HCT116 (cell line): Measurements from ENCODE around the gene CHCHD4. TPM values are rescaled to one million over a fixed set of nuclear protein-coding genes. Genes with fewer than 3 reads are reported as not detected.

Experiments
- ATAC-seq: fragments of 200-7000 bp; cut with Tn5 transposase; 2 replicates; pipeline ENCODE4 v1.9.1; 2020; ENCODE audit warnings: mild to moderate bottlenecking, moderate library complexity
- BruUV-seq: library from RNA; stranded (reverse); fragments of 400-500 nt; replicated peaks from 2 replicates; lab custom pipeline; 2021; lab: Mats Ljungman, UMichigan
- CTCF ChIA-PET: fragments of 300-600 bp; sonication (Branson Sonifier 250); formaldehyde crosslinking; loops from one replicate; lab custom pipeline; 2021; ENCODE audit warnings: antibody characterized with exemption; lab: Charles Lee
- POLR2A ChIA-PET: fragments of 300-600, 350-600 bp; sonication (Branson Sonifier 250); formaldehyde crosslinking; loops from one replicate; lab custom pipeline; 2021; ENCODE audit warnings: antibody characterized with exemption; lab: Charles Lee
- RAD21 ChIA-PET, 2 experiments: fragments of 300-600 bp; sonication (Branson Sonifier 250); formaldehyde crosslinking; loops; one replicate each; lab custom pipeline; 2023; ENCODE audit warnings: low total read pairs in 2 of 2; ENCODE audit not compliant: uncharacterized antibody in 2 of 2, unreplicated experiment in 2 of 2, low non-redundant PET in 1 of 2; lab: Charles Lee
- DNase-seq: peaks from one replicate; pipeline ENCODE4 v3.0.0-alpha.2; 2010; ENCODE audit warnings: low read depth, low spot score
- H2AFZ ChIP-seq: fragments of 200-600 bp; shearing (Covaris generic), sonication (generic); 2 replicates; pipeline ENCODE4 v1.6.1; 2017; ENCODE audit warnings: low read depth, mixed run types, mixed read lengths, antibody characterized with exemption, low read length; ENCODE audit not compliant: poor library complexity, severe bottlenecking
- H3K27ac ChIP-seq: 2 replicates; pipeline ENCODE4 v1.5.1; 2012; ENCODE audit warnings: low read depth, low read length
- H3K27me3 ChIP-seq: fragments of 200-600 bp; sonication (generic); 2 replicates; pipeline ENCODE4 v1.6.1; 2016; ENCODE audit warnings: mixed run types, low read length, mixed read lengths; ENCODE audit not compliant: insufficient read depth
- H3K36me3 ChIP-seq, 2 experiments: fragments of 200-500 bp in 1 of 2; fragments of 200-600 bp in 1 of 2; sonication (Bioruptor generic) in 1 of 2; sonication (generic) in 1 of 2; 2 replicates each; pipeline versions ENCODE4 v1.5.1 to v1.6.1; 2014 to 2016; ENCODE audit warnings: low read length in 2 of 2, inconsistent platforms in 1 of 2, mixed read lengths in 1 of 2, mixed run types in 1 of 2; ENCODE audit not compliant: insufficient read depth in 2 of 2, control insufficient read depth in 1 of 2
- H3K4me1 ChIP-seq, 2 experiments: fragments of 200-600 bp in 1 of 2; sonication (generic) in 1 of 2; 2 replicates each; pipeline versions ENCODE4 v1.5.1 to v1.6.1; 2012 to 2017; ENCODE audit warnings: low read length in 2 of 2, inconsistent platforms in 1 of 2, mild to moderate bottlenecking in 1 of 2, mixed read lengths in 1 of 2, mixed run types in 1 of 2, moderate library complexity in 1 of 2; ENCODE audit not compliant: insufficient read depth in 2 of 2, control insufficient read depth in 1 of 2
- H3K4me2 ChIP-seq: fragments of 200-600 bp; sonication (generic); 2 replicates; pipeline ENCODE4 v1.6.1; 2017; ENCODE audit warnings: mixed run types, low read length, mixed read lengths
- H3K4me3 ChIP-seq, 2 experiments: fragments of 200-600 bp in 1 of 2; sonication (generic) in 1 of 2; replicated peaks in 1 of 2; 2 replicates each; pipeline ENCODE4 v1.5.1; 2011 to 2016; ENCODE audit warnings: low read length in 2 of 2, control low read depth in 1 of 2, low read depth in 1 of 2, mild to moderate bottlenecking in 1 of 2, mixed read lengths in 1 of 2, mixed run types in 1 of 2
- H3K79me2 ChIP-seq: fragments of 200-600 bp; sonication (generic); 2 replicates; pipeline ENCODE4 v1.6.1; 2017; ENCODE audit warnings: mild to moderate bottlenecking, mixed run types, low read length, moderate library complexity, mixed read lengths; ENCODE audit not compliant: insufficient read depth
- H3K9ac ChIP-seq: fragments of 200-600 bp; sonication (generic); 2 replicates; pipeline ENCODE4 v1.6.1; 2016; ENCODE audit warnings: low read length, mixed read lengths
- H3K9me2 ChIP-seq: fragments of 200-600 bp; sonication (generic), shearing (Covaris generic); 2 replicates; pipeline ENCODE4 v1.6.1; 2017; ENCODE audit warnings: mixed run types, mild to moderate bottlenecking, moderate library complexity; ENCODE audit not compliant: insufficient read depth
- H3K9me3 ChIP-seq, 2 experiments: fragments of 200-500 bp in 1 of 2; fragments of 200-600 bp in 1 of 2; sonication (Bioruptor generic) in 1 of 2; sonication (generic) in 1 of 2; 2 replicates each; pipeline ENCODE4 v1.6.1; 2014 to 2017; ENCODE audit warnings: low read length in 2 of 2, mixed read lengths in 2 of 2, inconsistent platforms in 1 of 2, low read depth in 1 of 2, mild to moderate bottlenecking in 1 of 2, mixed run types in 1 of 2, moderate library complexity in 1 of 2; ENCODE audit not compliant: control insufficient read depth in 1 of 2, insufficient read depth in 1 of 2
- H4K20me1 ChIP-seq: fragments of 200-600 bp; sonication (generic), shearing (Covaris generic); 2 replicates; pipeline ENCODE4 v1.6.1; 2017; ENCODE audit warnings: mixed run types, mild to moderate bottlenecking, moderate library complexity; ENCODE audit not compliant: insufficient read depth
- SIN3A ChIP-seq: IDR thresholded peaks from 2 replicates; pipeline ENCODE4 v1.6.1; 2012; ENCODE audit warnings: low read depth
- TCF7L2 ChIP-seq: IDR thresholded peaks from 2 replicates; pipeline ENCODE4 v1.7.0; 2011; ENCODE audit warnings: borderline replicate concordance, inconsistent platforms; ENCODE audit not compliant: insufficient read depth, insufficient read length; ENCODE audit errors: extremely low read depth
- intact Hi-C: fragments of 100-400 bp; cut with micrococcal nuclease; formaldehyde crosslinking; loops from 2 replicates; pipeline ENCODE4 v1.10.0; 2022
- total RNA-seq: library from RNA; stranded (reverse); gene quantifications from one replicate; pipeline ENCODE4 v1.2.1, GENCODE V29; 2021; ENCODE audit not compliant: unreplicated experiment
- TF ChIP-seq, protein P1 (sequence below): IDR thresholded peaks from 2 replicates; pipeline ENCODE4 v1.6.1; 2011; ENCODE audit warnings: mild to moderate bottlenecking, low read length, moderate library complexity; ENCODE audit not compliant: insufficient replicate concordance; ENCODE audit errors: extremely low read depth
- TF ChIP-seq, protein P2 (sequence below): IDR thresholded peaks from 2 replicates; pipeline ENCODE4 v1.6.1; 2012

Gene CHCHD4
- total RNA-seq, 1 experiment from 2014 or later: 24.6 TPM

DNA sequence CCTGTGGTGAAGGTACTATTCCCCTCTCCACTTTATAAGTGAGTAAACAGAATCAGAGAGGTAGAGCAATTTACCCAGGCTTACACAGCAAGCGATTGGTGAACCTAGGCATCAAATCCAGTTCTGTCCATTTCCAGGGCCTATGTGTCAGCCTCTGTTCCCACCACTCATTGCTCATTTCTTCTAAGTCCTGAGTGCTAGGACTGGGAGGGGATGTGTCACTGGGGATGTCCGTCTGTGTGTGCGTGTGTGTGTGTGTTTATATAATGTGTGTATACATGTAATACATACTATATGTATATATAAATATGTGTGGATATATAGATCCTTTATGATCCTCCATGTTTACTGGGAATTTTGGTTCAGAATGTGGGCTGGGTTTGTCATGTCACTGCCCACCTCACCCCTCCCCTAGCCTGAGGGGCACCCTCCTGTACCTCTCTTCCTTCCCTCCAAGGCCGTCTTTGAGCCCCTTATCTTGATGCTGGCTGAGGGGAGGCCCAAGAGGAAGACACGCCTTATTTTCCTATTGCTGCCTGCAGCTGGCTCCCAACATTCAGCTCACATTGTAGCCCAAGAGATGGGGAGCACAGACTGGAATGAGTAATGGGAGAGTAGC, 2.3 kb upstream of the CHCHD4 start:
- H3K36me3 ChIP-seq: peaks cover 12 to 28% of the 10 kb centered on the region in 2 experiments; a peak in 3 of 4 replicates
- H3K4me3 ChIP-seq: no peak overlapping the region
- intact Hi-C loops: loop anchor here (5.0 to 10.0 kb wide), 3 partner anchors 50 to 472 kb away; partner anchors contain the start of genes LSM3 and XPC

DNA sequence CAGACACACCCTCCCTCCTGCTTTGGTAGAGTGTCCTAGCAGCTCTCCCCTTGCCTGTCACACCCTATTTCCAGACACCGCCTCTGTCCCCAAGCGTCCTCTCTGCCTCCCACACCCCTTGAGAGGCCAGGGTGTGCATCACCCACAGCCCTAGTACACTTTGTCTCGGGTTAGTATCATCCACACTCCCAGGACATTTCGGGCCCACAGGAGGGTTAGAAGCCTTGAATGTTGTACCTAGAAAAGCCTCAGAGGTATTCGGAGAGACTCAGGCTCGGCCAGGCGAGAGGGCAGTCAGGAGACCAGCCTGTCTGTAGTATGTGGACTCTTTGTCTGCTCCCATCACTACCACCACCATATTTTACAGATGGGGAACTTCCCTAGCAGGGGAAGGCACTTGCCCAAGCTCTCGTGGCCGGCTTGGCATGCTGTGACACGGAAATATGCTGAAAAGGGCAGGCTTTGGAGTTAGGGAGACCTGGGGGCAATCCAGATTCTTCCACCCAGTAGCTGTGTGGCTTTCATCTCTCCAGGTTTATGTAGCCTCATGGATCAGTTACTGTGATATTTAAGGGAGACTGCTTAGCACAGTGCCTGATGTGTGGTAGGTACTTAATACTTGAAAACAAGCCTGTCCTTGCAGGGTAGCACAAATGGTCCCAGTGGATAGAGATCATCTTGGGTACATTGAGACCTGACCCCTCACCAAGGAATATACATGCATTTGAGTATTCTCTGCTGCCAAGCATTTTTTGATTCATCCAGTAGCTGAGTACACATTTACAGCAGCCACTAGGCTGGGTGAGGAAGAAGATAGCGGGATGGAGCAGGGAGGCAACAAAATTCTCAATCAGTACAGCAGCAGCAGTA, 1.6 kb upstream of the CHCHD4 start:
- H3K4me3 ChIP-seq: peak overlapping the region; percentile 98 to 99
- TF ChIP-seq SIN3A (no peak), TCF7L2 (no peak)
- TF ChIP-seq, protein P1, sequence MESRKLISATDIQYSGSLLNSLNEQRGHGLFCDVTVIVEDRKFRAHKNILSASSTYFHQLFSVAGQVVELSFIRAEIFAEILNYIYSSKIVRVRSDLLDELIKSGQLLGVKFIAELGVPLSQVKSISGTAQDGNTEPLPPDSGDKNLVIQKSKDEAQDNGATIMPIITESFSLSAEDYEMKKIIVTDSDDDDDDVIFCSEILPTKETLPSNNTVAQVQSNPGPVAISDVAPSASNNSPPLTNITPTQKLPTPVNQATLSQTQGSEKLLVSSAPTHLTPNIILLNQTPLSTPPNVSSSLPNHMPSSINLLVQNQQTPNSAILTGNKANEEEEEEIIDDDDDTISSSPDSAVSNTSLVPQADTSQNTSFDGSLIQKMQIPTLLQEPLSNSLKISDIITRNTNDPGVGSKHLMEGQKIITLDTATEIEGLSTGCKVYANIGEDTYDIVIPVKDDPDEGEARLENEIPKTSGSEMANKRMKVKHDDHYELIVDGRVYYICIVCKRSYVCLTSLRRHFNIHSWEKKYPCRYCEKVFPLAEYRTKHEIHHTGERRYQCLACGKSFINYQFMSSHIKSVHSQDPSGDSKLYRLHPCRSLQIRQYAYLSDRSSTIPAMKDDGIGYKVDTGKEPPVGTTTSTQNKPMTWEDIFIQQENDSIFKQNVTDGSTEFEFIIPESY: no peak
- TF ChIP-seq, protein P2, sequence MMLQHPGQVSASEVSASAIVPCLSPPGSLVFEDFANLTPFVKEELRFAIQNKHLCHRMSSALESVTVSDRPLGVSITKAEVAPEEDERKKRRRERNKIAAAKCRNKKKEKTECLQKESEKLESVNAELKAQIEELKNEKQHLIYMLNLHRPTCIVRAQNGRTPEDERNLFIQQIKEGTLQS: no peak
- TF ChIP-seq, all 23 proteins: peak for 0
- no peaks in the 10 kb centered on the region for H3K9me3 ChIP-seq
- peak overlapping the region; percentile 97 for H3K4me2 ChIP-seq
- H2AFZ ChIP-seq: no peak overlapping the region
- peak overlapping the region; percentile 87 for H3K27ac ChIP-seq
- ATAC-seq (no peak), DNase-seq (no peak)
- ChIA-PET POLR2A (interaction anchor here (1.6 to 3.0 kb wide), 7 partner anchors 9 to 230 kb away, joined by 3 to 18 read pairs (median 7); partner anchors contain the start of genes LSM3 and XPC), RAD21 (interaction anchor here in 1 of 2 experiments (0.7 to 2.7 kb wide), 2 partner anchors 230 to 231 kb away, joined by 3 to 7 read pairs; no protein-coding TSS in a partner anchor), CTCF (interaction anchor here (2.0 kb wide), 1 partner anchor 230 kb away, joined by 11 read pairs; no protein-coding TSS in a partner anchor)
- no peaks in the 10 kb centered on the region for H3K27me3 ChIP-seq
- peak overlapping the region; percentile 92 for H3K9ac ChIP-seq
- intact Hi-C loops: loop anchor here (5.0 to 10.0 kb wide), 3 partner anchors 51 to 471 kb away; partner anchors contain the start of genes LSM3 and XPC
- peaks cover 8 to 20% of the 10 kb centered on the region in 2 experiments; a peak in 3 of 4 replicates for H3K4me1 ChIP-seq
- peaks cover 80% of the 10 kb centered on the region for H3K79me2 ChIP-seq
- H3K9me2 ChIP-seq: no peaks in the 10 kb centered on the region
- H4K20me1 ChIP-seq: no peaks in the 10 kb centered on the region; the same call in 1 of the 2 replicates
- peaks cover 10 to 26% of the 10 kb centered on the region in 2 experiments; a peak in 3 of 4 replicates for H3K36me3 ChIP-seq
- BruUV-seq: no TSS peak

More for the DNA sequence above, 2.3 kb upstream of the CHCHD4 start:
- Histone ChIP-seq H3K4me2 (peak overlapping the region; percentile 97), H3K27ac (peak overlapping the region; percentile 87; the same call in 1 of the 2 replicates), H3K27me3 (no peaks in the 10 kb centered on the region), H3K9ac (0 out of 2 replicates have a peak overlapping the region, but pooled peaks have one; percentile 92), H4K20me1 (no peaks in the 10 kb centered on the region; the same call in 1 of the 2 replicates), H3K4me1 (peaks cover 8 to 20% of the 10 kb centered on the region in 2 experiments; a peak in 3 of 4 replicates), H3K9me3 (no peaks in the 10 kb centered on the region), H3K79me2 (peaks cover 74% of the 10 kb centered on the region), H3K9me2 (no peaks in the 10 kb centered on the region), H2AFZ (no peak overlapping the region)
- ChIA-PET CTCF (no interaction called here), RAD21 (no interaction called here), POLR2A (no interaction called here)
- ATAC-seq (no peak), DNase-seq (no peak)
- no peak for TF ChIP-seq SIN3A
- BruUV-seq: no TSS peak
